Stimulated activated effector memory CD8-positive, alpha-beta T cell treated with anti-CD3 and anti-CD28 coated beads, Interleukin-12 subunit alpha, Interleukin-12 subunit beta, amount 100 ng/mL, for 72 hours (primary cell): ENCODE results near the gene MYL3.

Experiments used
- ATAC-seq: fragments of 150-1000 bp; cut with Tn5 transposase; 2 replicates; pipeline ENCODE4 v1.10.0; 2021
- DNase-seq, 2 donors: peaks; one replicate each; pipeline ENCODE4 v3.0.0; 2021 to 2022; ENCODE audit warnings: low spot score in 2 of 2
- H3K27ac Mint-ChIP-seq: one replicate; pipeline ENCODE4 v1.8.0; 2022; ENCODE audit warnings: mild to moderate bottlenecking, mixed read lengths
- H3K36me3 Mint-ChIP-seq: one replicate; pipeline ENCODE4 v1.8.0; 2022; ENCODE audit warnings: mild to moderate bottlenecking, mixed read lengths
- H3K4me1 Mint-ChIP-seq: one replicate; pipeline ENCODE4 v1.8.0; 2022; ENCODE audit warnings: mixed read lengths
- H3K4me3 Mint-ChIP-seq: one replicate; pipeline ENCODE4 v1.8.0; 2022; ENCODE audit warnings: mild to moderate bottlenecking, mixed read lengths
- H3K9me3 Mint-ChIP-seq: one replicate; pipeline ENCODE4 v1.8.0; 2022; ENCODE audit warnings: mixed read lengths

The MYL3 gene

DNA sequence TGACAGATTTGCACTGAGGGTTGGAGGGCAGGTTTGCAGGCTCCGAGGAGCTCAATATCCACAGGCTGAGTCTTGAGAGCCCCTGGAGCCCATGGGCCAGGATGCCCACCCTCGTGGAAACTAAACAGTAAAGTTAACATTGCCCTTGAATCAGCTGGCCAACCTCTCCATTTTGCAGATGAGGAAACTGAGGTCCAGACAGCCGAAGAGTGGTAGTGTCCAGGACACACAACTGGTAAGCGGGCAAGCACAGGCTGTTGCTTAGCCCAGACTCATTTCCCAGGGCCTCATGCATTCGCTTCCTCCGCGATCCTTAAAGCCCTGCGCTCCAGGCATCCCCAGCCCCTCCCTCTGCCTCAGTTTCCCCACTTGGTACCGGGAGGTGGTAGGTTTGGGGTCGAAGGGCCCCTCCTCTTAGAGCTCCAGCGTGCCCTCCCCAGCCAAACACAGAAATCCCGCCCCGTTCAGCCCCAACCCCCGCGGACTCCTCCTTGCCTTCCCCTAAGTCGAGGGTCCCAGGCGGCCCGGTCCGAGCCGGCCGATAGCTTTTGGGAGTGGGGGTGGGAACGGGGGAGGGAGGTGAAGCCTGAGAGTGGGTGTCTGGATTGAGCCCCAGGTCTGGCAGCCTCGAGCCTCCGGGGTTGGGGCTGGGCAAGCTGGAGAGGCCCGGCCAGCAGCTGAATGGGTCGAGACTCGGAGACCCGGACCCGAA lies 17.8 kb upstream of the MYL3 start:
- Mint-ChIP-seq H3K27ac (no peak overlapping the region), H3K36me3 (no peaks in the 10 kb centered on the region), H3K9me3 (no peaks in the 10 kb centered on the region), H3K4me3 (peak overlapping the region; percentile 63), H3K4me1 (peaks cover 20% of the 10 kb centered on the region)
- DNase-seq (no peak), ATAC-seq (no peak)

DNA sequence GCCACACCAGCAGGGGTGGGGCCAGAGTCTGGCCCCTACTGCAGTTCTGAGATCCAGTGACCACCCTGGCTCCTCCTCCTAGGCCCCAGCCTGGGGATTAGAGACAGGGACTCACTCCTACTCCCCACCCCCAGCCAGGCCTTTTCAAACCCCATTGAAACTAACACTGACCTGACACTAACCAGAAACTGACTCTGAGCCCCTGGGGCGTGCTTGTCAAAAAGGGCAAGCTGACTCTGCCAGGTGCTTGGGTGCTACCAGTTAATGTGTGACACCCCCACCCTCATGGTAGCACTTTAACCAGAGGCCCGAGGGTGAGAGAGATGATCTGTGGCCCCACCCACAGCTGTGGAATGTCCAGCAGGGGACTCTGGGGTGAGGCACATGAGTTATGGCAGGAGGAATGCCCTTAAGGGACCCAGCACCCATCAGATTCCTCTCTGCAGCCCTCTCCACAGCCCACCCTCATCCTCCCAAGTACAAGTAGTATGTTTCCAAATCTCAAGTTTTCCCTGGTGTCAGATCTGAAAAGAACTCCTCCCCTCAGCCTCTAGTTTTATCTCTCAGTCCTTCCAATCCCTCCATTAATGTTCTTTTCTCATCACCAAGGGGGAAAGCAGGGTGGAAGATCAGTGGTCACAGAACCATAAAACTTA lies 15.7 kb upstream of the MYL3 start:
- H3K4me1 Mint-ChIP-seq = peaks cover 17% of the 10 kb centered on the region
- H3K9me3 Mint-ChIP-seq = no peaks in the 10 kb centered on the region
- no peak overlapping the region for H3K27ac Mint-ChIP-seq
- DNase-seq (no peak), ATAC-seq (no peak)
- H3K4me3 Mint-ChIP-seq = no peak overlapping the region
- no peaks in the 10 kb centered on the region for H3K36me3 Mint-ChIP-seq

DNA sequence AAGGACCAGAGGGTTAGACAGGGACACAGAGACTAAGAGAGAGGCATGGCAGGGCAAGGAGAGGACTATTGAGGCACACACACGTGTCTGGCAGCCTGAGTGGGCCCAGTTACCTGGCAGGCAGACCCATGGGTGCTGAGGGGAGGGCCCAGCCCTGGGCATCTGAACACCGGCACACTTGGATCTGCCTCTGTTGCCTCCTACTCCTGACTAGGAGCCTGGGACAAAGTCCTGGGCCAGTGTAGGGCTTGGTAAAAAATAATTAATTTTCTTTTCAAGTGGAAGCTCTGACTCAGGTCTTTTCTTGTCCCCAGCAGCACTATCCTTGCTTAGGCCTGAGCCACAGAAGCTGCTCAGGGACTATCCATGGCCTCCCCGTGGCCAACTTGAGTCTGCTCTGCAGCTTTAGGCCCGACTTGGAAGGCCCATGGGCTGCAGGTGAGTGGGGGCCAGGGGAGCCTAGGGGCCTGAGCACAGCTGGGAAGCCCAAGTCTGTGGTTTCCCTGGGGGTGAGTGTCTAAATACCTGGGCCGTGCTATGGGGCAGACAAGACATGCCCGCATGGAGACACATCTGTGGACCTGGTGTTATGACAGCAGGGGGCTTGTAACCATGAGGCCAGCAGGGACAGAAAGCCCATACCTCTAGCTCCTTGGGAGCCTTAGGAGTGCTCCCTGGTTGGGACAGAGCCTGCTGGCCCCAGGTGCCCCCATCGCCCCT lies 14.3 kb upstream of the MYL3 start, which contains the start of gene PTH1R:
TSS of gene PTH1R (plus strand) at position 316 of the 720 bp plus-strand sequence. CDS start 5,839 bp downstream, outside the sequence.
- H3K27ac Mint-ChIP-seq = no peak within 1 kb of the TSS
- no peaks in the 10 kb centered on the region for H3K36me3 Mint-ChIP-seq
- H3K4me3 Mint-ChIP-seq = no peak within 1 kb of the TSS
- peaks cover 9% of the 10 kb centered on the region for H3K4me1 Mint-ChIP-seq
- DNase-seq (no peak), ATAC-seq (no peak)
- no peaks in the 10 kb centered on the region for H3K9me3 Mint-ChIP-seq

DNA sequence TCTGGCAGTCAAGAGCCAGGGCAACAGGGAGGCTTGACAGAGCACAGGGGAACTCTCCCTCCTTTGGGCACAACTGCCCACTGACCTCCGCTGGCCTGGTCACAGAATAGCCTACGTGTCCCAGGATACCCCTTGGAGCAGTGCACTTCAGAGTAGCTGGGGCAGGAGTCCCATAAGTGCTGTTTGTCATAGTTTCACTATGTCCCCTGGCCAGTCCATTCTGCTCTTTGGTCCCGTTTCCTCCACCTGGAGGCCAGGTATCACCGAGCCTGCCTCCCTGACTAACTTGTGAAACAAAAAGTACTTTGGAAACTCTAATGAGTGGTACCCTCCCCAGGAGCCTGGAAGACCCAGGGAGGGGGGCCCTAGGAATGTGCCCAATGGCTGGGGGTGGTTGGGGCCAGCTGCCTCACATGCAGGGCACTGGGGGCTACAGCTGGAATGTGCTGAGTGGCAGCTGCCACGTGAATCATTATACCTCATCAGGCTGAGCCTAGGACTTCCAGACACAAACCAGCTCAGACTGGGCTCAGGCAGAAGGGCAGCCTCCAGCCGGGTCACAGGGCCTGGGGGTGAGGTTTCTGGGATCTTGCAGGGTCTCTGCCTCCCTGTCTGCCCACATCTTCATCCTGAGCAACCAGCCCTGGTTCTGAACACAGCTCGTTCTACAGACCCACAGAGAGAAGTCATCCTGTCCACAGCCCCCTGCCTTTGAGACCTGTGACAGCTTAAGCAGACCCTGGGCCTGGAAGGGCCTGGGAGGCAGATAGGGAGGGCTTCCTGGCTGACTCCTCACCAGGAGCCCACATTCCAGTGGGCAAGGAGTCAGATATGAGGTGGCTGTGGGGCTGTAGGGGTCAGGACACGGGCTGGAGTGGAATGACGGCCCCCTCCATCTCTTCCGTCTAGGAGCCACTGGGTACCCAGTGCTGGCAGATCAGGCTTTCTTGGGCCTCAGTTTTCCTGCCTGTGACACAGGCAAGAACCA lies 13.4 kb upstream of the MYL3 start:
- peaks cover 7% of the 10 kb centered on the region for H3K4me1 Mint-ChIP-seq
- no peaks in the 10 kb centered on the region for H3K9me3 Mint-ChIP-seq
- H3K27ac Mint-ChIP-seq = no peak overlapping the region
- no peaks in the 10 kb centered on the region for H3K36me3 Mint-ChIP-seq
- DNase-seq (no peak), ATAC-seq (no peak)
- no peak overlapping the region for H3K4me3 Mint-ChIP-seq

DNA sequence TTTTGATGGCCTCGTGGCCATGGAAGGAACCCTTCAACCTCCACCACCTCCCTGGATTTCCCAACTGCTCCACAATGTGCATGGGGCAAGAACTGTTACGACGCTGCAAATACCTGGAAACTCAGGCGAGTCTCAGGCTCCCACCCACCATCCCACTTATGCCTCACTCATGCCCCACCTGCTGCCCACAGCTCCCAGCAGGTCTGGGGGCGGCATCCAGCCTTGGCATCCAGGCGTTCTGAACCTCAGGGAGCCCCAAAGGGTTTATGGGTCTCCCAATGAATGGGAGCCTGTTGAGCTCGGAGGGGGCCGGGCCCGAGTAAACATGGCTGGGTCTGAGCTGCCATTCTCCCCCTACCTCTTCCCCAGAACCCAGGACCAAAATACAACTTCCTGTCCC lies 12.3 kb upstream of the MYL3 start:
- Mint-ChIP-seq H3K4me3 (no peak overlapping the region), H3K27ac (no peak overlapping the region), H3K4me1 (peaks cover 4% of the 10 kb centered on the region), H3K36me3 (no peaks in the 10 kb centered on the region), H3K9me3 (no peaks in the 10 kb centered on the region)
- DNase-seq = no peak
- no peak for ATAC-seq

DNA sequence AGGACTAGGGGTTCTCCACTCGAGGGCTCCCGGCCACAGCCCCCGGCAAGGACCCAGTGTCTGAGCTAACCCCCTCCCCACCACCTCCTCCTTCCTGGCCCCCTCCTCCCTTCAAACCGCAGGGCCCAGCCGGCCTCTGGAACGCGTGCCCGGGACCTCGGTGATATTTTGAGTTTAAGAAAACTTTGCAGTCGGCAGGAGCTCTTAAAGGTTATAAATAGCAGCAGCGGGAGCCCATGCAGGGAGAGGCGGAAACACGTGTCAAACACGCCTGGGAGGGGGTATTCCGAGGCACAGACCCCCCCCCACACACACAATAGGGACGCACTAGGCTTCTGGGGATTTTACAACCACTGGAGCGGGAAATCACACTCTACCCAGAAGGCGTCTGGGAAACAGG lies 11.2 kb upstream of the MYL3 start:
- H3K4me3 Mint-ChIP-seq = no peak overlapping the region
- H3K27ac Mint-ChIP-seq = no peak overlapping the region
- no peak for ATAC-seq
- no peaks in the 10 kb centered on the region for H3K9me3 Mint-ChIP-seq
- DNase-seq = no peak
- no peaks in the 10 kb centered on the region for H3K36me3 Mint-ChIP-seq
- H3K4me1 Mint-ChIP-seq = peaks cover 2% of the 10 kb centered on the region

DNA sequence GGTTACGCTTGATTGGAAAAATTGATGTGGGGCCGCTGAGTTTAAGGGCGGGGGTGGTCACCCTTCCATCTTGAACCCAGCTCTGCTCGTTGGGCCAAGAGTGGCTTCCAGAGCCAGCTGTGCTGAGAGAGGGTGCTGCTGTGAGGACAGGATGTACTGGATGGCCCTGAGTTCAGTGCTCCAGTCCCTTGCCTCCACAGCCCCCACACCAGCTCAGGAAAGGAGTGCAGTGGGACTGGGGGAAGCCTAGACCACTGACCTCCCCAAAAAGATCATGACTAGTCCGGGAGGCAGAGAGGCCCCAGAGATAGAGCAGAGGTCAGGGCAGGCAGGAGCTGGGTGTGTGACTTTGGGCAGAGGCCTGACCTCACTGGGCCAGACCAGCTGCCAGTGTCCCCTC lies 10.3 kb upstream of the MYL3 start:
- no peak for ATAC-seq
- H3K36me3 Mint-ChIP-seq = no peaks in the 10 kb centered on the region

DNA sequence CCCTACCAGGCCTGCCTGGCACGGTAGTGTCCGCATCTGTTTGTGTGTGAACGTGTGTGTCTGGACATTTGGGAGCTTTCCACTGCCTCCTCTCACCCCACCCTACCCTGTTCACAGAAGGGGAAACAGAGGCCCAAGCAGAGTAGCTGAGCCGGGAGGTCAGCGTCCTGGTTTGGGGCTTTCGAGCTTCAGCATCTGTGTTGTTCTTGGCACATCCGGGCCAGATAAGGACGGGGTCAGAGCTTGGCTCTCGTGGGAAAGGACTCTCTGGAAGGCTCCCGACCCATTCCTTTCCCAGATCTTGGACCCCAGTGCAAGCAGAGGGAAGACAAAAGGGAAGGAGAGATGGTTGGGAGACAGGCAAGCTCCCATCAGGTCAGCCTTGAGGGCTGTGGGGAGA lies 8.0 kb upstream of the MYL3 start:
- H3K4me1 Mint-ChIP-seq = peaks cover 12% of the 10 kb centered on the region
- no peaks in the 10 kb centered on the region for H3K36me3 Mint-ChIP-seq
- H3K27ac Mint-ChIP-seq = no peak overlapping the region
- DNase-seq = no peak
- no peak overlapping the region for H3K4me3 Mint-ChIP-seq
- H3K9me3 Mint-ChIP-seq = no peaks in the 10 kb centered on the region
- no peak for ATAC-seq

More for the DNA sequence above, 10.3 kb upstream of the MYL3 start:
- Mint-ChIP-seq H3K4me1 (peaks cover 11% of the 10 kb centered on the region), H3K27ac (no peak overlapping the region), H3K4me3 (no peak overlapping the region), H3K9me3 (no peaks in the 10 kb centered on the region)
- no peak for DNase-seq

DNA sequence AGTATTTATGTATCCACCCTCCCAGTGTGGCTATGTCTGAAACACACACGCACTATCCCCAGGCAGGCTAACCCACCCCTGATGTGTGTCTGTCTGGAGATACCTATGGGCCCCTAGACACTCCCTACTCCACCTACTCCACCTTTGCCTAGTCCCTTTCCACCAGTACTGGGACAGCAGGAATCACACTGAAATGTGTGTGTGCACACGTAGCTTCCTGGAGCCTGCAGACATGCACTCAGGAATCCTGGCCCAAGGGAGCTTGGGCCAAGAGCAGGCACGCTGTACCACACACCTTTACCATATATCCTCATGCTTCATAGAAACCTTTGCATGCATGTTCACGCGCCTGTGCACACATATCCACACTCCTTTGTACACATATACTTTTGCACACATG lies 7.4 kb upstream of the MYL3 start:
- DNase-seq (no peak), ATAC-seq (no peak)
- H3K4me3 Mint-ChIP-seq = no peak overlapping the region
- H3K27ac Mint-ChIP-seq = no peak overlapping the region
- no peaks in the 10 kb centered on the region for H3K36me3 Mint-ChIP-seq
- no peaks in the 10 kb centered on the region for H3K9me3 Mint-ChIP-seq
- peaks cover 12% of the 10 kb centered on the region for H3K4me1 Mint-ChIP-seq

DNA sequence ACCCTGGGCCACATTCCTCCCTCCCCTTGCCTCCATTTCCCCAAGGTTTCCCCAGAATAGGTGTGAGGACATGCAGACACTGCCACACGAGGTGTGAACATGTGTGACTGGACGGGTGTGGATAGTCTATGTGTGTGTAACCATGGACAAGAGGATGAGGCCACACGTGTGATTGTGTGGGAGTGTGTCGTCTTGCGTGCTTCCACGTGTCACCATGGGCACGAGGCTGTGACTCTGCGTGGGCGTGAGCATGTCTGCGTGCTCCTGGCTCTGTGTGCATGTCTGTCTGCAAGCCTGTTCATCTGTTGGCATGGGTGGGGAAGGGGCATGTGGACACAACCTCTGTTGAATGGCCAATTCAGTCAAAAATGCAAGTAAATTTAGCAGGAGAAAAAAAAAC lies 6.2 kb upstream of the MYL3 start:
- Mint-ChIP-seq H3K4me3 (no peak overlapping the region), H3K27ac (no peak overlapping the region), H3K9me3 (no peaks in the 10 kb centered on the region), H3K4me1 (peaks cover 12% of the 10 kb centered on the region), H3K36me3 (no peaks in the 10 kb centered on the region)
- DNase-seq (no peak), ATAC-seq (no peak)

DNA sequence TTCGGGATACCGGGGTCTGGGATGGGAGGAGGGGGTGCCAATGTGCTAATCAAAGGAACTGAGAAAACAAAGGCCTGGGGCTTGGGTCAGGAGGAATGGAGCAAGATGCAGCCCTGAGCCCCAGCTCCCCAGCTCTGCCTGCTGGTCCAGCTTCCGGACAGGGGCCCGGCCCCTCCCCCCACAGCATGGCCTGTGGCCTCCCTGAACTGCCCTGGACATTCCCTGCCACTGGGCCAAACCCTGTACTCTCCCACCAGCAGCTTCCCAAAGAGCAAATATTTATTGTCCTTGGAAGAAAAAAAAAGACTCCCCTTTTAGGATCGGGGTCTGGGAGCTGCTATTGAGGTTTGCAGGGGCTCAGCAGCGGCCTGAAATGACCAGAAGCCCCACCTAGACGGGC lies 5.7 kb upstream of the MYL3 start:
- Mint-ChIP-seq H3K36me3 (no peaks in the 10 kb centered on the region), H3K4me3 (no peak overlapping the region), H3K27ac (no peak overlapping the region), H3K9me3 (no peaks in the 10 kb centered on the region), H3K4me1 (peaks cover 12% of the 10 kb centered on the region)
- no peak for DNase-seq
- no peak for ATAC-seq

DNA sequence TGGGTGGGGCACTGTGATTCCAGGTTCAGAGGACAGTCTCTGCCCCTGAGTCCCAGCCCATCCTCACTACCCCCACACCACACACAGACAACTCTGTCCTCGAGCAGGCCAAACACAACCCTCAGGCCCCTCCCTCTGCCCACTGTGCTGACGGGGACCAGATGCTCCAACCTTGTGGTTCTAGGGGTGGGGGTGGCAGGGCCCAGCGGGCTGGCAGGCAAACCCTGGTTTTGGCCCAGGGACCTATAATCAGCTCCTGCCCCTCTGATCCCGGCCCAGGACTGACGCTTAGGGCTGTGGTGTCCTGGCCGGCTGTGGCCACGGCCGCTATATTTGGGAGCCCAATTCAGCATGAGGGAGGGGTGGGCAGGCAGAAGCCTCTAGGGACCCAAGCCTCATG lies 5.0 kb upstream of the MYL3 start:
- no peaks in the 10 kb centered on the region for H3K36me3 Mint-ChIP-seq
- H3K4me3 Mint-ChIP-seq = no peak overlapping the region
- no peaks in the 10 kb centered on the region for H3K9me3 Mint-ChIP-seq
- no peak overlapping the region for H3K27ac Mint-ChIP-seq
- DNase-seq = no peak
- H3K4me1 Mint-ChIP-seq = peaks cover 12% of the 10 kb centered on the region
- no peak for ATAC-seq

DNA sequence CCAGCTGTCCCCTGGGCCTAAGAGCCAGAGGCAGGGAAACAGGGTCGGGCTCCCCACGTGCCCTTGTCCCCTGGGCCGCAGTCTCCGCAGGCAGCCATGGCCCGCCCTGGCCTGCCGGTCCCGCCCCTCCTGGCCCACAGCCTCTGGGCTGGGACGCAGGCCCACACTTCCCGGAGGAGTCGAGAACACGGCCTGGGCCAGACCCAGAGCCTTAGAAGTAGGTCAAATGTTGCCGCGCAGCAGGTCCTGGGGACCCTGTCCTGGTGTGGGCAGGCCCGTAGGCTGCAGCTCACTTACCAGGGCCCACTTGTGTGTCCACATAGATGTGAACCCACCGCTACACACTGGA lies 4.3 kb upstream of the MYL3 start:
- DNase-seq (no peak), ATAC-seq (no peak)
- no peak overlapping the region for H3K4me3 Mint-ChIP-seq
- no peaks in the 10 kb centered on the region for H3K36me3 Mint-ChIP-seq
- no peaks in the 10 kb centered on the region for H3K9me3 Mint-ChIP-seq
- H3K27ac Mint-ChIP-seq = no peak overlapping the region
- peaks cover 12% of the 10 kb centered on the region for H3K4me1 Mint-ChIP-seq

DNA sequence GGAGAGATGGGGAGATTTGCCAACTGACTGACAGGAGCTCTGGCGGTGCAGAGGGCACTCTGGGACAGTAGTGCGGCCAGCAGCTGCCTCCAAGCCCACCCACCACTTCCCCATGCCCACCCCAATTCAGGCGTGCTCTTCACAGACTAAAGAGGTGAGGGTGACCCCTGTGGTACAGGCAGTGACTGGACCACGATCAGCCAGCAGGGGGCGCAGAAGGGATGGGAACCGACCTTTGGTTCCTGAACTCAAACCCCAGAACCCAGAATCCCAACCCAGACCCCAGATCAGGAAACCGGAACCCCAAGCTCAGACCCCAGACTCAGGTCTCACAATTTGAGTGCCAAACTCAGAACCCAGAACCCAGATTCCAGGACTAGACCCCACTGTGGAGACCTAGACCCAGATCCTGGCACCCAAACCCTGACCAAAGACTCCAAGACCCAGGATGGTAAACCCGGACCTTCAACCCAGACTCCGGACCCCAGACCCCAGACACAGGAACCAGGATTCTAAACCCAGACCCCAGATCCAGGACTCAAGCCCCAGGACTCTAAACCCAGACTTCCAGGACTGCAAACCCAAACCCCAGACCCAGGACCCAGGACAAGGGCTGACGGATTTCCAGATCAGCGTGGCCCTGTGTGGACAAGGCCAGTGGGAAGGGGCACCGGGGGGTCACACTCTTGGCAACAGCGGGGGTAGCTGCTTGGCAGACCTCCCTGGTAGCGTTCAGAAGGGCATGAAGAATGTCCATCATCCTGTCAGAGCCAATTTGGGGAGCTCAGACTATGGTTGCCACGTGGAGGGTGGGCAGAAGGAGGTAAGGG lies 3.7 kb upstream of the MYL3 start:
- H3K36me3 Mint-ChIP-seq = no peaks in the 10 kb centered on the region

More for the DNA sequence above, 3.7 kb upstream of the MYL3 start:
- Mint-ChIP-seq H3K4me3 (no peak overlapping the region), H3K9me3 (no peaks in the 10 kb centered on the region), H3K4me1 (peaks cover 12% of the 10 kb centered on the region), H3K27ac (no peak overlapping the region)
- peak; percentile 79 to 89 for DNase-seq
- ATAC-seq = peak; percentile 59
